ENCODE measurements around the gene SLC26A9.

- TF ChIP-seq, protein P1, sequence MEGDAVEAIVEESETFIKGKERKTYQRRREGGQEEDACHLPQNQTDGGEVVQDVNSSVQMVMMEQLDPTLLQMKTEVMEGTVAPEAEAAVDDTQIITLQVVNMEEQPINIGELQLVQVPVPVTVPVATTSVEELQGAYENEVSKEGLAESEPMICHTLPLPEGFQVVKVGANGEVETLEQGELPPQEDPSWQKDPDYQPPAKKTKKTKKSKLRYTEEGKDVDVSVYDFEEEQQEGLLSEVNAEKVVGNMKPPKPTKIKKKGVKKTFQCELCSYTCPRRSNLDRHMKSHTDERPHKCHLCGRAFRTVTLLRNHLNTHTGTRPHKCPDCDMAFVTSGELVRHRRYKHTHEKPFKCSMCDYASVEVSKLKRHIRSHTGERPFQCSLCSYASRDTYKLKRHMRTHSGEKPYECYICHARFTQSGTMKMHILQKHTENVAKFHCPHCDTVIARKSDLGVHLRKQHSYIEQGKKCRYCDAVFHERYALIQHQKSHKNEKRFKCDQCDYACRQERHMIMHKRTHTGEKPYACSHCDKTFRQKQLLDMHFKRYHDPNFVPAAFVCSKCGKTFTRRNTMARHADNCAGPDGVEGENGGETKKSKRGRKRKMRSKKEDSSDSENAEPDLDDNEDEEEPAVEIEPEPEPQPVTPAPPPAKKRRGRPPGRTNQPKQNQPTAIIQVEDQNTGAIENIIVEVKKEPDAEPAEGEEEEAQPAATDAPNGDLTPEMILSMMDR (tag by site-specific recombination; IDR thresholded peaks at IDR 0.05), result no peak
- no peak for TF ChIP-seq ZNF571 (tag by site-specific recombination; IDR thresholded peaks at IDR 0.05)
- TF ChIP-seq ZNF521 (tag by site-specific recombination; IDR thresholded peaks at IDR 0.05), result no peak
- TF ChIP-seq ZNF248 (tag by site-specific recombination; IDR thresholded peaks at IDR 0.05), result no peak
- TF ChIP-seq, protein P2, sequence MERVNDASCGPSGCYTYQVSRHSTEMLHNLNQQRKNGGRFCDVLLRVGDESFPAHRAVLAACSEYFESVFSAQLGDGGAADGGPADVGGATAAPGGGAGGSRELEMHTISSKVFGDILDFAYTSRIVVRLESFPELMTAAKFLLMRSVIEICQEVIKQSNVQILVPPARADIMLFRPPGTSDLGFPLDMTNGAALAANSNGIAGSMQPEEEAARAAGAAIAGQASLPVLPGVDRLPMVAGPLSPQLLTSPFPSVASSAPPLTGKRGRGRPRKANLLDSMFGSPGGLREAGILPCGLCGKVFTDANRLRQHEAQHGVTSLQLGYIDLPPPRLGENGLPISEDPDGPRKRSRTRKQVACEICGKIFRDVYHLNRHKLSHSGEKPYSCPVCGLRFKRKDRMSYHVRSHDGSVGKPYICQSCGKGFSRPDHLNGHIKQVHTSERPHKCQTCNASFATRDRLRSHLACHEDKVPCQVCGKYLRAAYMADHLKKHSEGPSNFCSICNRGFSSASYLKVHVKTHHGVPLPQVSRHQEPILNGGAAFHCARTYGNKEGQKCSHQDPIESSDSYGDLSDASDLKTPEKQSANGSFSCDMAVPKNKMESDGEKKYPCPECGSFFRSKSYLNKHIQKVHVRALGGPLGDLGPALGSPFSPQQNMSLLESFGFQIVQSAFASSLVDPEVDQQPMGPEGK (tag by site-specific recombination; IDR thresholded peaks at IDR 0.05), result no peak
- no peak for TF ChIP-seq ZNF274 (IDR thresholded peaks at IDR 0.05; ENCODE audit: low read length)
- TF ChIP-seq ZNF274 (tag by site-specific recombination; IDR thresholded peaks at IDR 0.05; ENCODE audit: borderline replicate concordance), result no peak
- TF ChIP-seq ZBTB49 (tag by site-specific recombination; IDR thresholded peaks at IDR 0.05; ENCODE audit: low read depth), result no peak
- no peak for TF ChIP-seq ZNF394 (tag by site-specific recombination; IDR thresholded peaks at IDR 0.05; ENCODE audit: borderline replicate concordance)
- TF ChIP-seq INSM2 (tag by site-specific recombination; IDR thresholded peaks at IDR 0.05), result no peak
Observed at GRCh38 chr1:205924460-205924790, 18.8 kb downstream of the SLC26A9 start.
